H1 (cell line): Measurements from ENCODE around the gene NLN.

ENCODE experiments used
- EZH2 ChIP-seq: fragments of 200-600 bp; sonication (generic); IDR thresholded peaks from 2 replicates; pipeline ENCODE4 v1.7.1; 2012; ENCODE audit warnings: low read depth, mild to moderate bottlenecking, moderate library complexity, low read length, inconsistent platforms; ENCODE audit not compliant: severe bottlenecking
- TAF1 ChIP-seq: IDR thresholded peaks from 2 replicates; pipeline ENCODE4 v1.6.1; 2011; ENCODE audit warnings: mild to moderate bottlenecking, low read depth, low read length
- TF ChIP-seq, protein P1 (sequence below), 3 experiments: IDR thresholded peaks; 1 replicate in 2 of 3; 2 replicates in 1 of 3; pipeline versions ENCODE4 v1.5.1 to v1.6.1; 2011; ENCODE audit warnings: low read length in 3 of 3, mild to moderate bottlenecking in 3 of 3, inconsistent platforms in 2 of 3, low read depth in 1 of 3, moderate library complexity in 1 of 3; ENCODE audit not compliant: insufficient read depth in 1 of 3; ENCODE audit errors: control extremely low read depth in 1 of 3

- TF ChIP-seq TAF1, result no peak
- no peak for TF ChIP-seq EZH2
- TF ChIP-seq, protein P1, sequence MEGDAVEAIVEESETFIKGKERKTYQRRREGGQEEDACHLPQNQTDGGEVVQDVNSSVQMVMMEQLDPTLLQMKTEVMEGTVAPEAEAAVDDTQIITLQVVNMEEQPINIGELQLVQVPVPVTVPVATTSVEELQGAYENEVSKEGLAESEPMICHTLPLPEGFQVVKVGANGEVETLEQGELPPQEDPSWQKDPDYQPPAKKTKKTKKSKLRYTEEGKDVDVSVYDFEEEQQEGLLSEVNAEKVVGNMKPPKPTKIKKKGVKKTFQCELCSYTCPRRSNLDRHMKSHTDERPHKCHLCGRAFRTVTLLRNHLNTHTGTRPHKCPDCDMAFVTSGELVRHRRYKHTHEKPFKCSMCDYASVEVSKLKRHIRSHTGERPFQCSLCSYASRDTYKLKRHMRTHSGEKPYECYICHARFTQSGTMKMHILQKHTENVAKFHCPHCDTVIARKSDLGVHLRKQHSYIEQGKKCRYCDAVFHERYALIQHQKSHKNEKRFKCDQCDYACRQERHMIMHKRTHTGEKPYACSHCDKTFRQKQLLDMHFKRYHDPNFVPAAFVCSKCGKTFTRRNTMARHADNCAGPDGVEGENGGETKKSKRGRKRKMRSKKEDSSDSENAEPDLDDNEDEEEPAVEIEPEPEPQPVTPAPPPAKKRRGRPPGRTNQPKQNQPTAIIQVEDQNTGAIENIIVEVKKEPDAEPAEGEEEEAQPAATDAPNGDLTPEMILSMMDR (IDR thresholded peaks at IDR 0.05; ENCODE audit: control extremely low read depth in 1 of 3, insufficient read depth in 1 of 3, low read depth in 1 of 3, low read length in 3 of 3), result no peak
Measured at GRCh38 chr5:65809817-65810531, 88.0 kb downstream of the NLN start.
